ENCODE data around the gene HPD. TPM values are rescaled to one million over a fixed set of nuclear protein-coding genes. Genes with fewer than 3 reads are reported as not detected.

HPD gene
- total and polyA plus RNA-seq, 4 donors: 0.88 to 4.0 (median 1.2) TPM; not detected in 1

DNA sequence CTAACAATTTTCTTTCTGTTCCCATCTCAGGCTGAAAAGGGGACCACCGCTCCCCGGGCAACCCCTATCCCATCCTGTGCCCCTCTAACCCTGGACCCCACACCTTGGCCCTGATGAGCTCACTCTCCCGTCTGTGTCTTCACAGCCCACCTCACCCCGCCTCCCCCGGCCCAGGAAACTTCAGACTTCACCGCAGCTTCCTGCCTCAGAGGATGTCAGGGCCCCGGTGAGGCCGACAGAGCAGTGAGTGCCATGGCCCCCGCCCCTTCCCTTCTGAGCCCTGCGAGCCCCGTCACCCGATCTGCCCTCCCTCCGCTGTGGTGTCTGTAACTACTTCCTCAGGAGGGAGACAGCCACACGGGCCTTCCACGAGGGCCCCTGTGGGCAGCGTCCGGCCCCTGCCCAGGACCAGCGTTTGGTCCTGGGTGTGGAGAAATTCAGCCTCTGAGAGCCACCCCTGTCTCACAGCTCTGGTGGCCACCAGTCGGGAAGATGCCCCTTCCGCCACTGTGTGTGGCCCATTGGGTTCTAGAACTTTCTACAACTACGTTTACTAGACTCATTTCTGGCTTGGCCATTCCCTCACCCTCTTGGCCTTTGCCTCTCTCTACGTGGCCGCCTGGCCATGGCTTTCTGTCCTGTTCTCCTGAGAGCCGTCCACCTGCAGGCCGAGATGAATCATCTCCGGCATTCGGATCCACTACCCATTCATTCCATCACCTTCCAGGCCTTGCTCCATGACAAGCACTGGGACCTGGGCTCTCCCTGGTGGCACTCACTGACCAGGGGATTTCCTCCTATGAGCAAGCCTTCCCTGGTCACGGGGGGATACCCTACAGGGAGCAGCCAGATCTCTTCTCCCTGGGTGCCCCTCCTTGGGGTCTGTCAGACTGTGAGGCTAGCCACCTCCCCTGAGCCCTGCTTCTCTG, 68.6 kb downstream of the HPD start:
- Histone ChIP-seq H3K9me3 (ENCODE audit: control insufficient read depth in 4 of 4, insufficient read depth in 3 of 4, low read length in 3 of 4) (no peaks in the 10 kb centered on the region), H3K36me3 (ENCODE audit: control insufficient read depth in 4 of 4, insufficient read depth in 4 of 4, low read length in 4 of 4) (peaks cover 0 to 1% (median 0%) of the 10 kb centered on the region in 4 donors), H3K27me3 (ENCODE audit: control insufficient read depth in 3 of 3, insufficient read depth in 3 of 3, low read length in 2 of 3) (no peaks in the 10 kb centered on the region), H3K27ac (ENCODE audit: low read depth in 1 of 2, low read length in 1 of 2) (peak overlapping the region; percentile 25 to 83), H3K4me3 (no peak overlapping the region), H3K9ac (ENCODE audit: insufficient read depth in 1 of 2, low read length in 2 of 2) (no peak overlapping the region), H3K4me1 (ENCODE audit: control insufficient read depth in 5 of 5, insufficient read depth in 5 of 5, low read length in 5 of 5) (peaks cover 0 to 22% (median 7%) of the 10 kb centered on the region in 5 donors)
- no peak for ATAC-seq (ENCODE audit: insufficient read depth, low FRiP score)
- 27 to 44% methylated on average over 28 of the region's 28 CpGs for WGBS, 2 donors
- TF ChIP-seq, protein P1, sequence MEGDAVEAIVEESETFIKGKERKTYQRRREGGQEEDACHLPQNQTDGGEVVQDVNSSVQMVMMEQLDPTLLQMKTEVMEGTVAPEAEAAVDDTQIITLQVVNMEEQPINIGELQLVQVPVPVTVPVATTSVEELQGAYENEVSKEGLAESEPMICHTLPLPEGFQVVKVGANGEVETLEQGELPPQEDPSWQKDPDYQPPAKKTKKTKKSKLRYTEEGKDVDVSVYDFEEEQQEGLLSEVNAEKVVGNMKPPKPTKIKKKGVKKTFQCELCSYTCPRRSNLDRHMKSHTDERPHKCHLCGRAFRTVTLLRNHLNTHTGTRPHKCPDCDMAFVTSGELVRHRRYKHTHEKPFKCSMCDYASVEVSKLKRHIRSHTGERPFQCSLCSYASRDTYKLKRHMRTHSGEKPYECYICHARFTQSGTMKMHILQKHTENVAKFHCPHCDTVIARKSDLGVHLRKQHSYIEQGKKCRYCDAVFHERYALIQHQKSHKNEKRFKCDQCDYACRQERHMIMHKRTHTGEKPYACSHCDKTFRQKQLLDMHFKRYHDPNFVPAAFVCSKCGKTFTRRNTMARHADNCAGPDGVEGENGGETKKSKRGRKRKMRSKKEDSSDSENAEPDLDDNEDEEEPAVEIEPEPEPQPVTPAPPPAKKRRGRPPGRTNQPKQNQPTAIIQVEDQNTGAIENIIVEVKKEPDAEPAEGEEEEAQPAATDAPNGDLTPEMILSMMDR (IDR thresholded peaks at IDR 0.05; ENCODE audit: control extremely low read depth, extremely low read depth): no peak
- peak in 1 of 3 donors; percentile 50 for DNase-seq

Small RNAs within 50 kb of the gene (small RNA-seq; reads per million reads assigned to genes)
- gene AC069503.3 (ENCODE audit: low replicate concordance): not detected
- gene RF00017 (ENCODE audit: low replicate concordance): not detected
- gene RNU7-170P (ENCODE audit: low replicate concordance): not detected

Other genes starting within 250 kb of the HPD start
- gene ORAI1, start 232.3 kb downstream of the HPD start, total RNA-seq: 10 to 100 TPM; 17.1 to 33.7 TPM
- 10 to 100 TPM; 15.2 to 32.5 TPM for gene ORAI1, start 232.3 kb downstream of the HPD start, polyA plus RNA-seq
- 1 to 10 TPM; 2.4 to 5.8 TPM for gene MORN3, start 189.2 kb downstream of the HPD start, total RNA-seq
- 1 to 10 TPM; 2.8 to 3.2 TPM for gene MORN3, start 189.2 kb downstream of the HPD start, polyA plus RNA-seq
- gene TMEM120B, start 146.1 kb downstream of the HPD start, total RNA-seq: 10 to 100 TPM in 1 of 2 donors, 1 to 10 TPM in 1; 3.9 to 17.7 TPM
- 10 to 100 TPM in 1 of 2 donors, 1 to 10 TPM in 1; 5.6 to 10.5 TPM for gene TMEM120B, start 146.1 kb downstream of the HPD start, polyA plus RNA-seq
- 10 to 100 TPM; 33.2 to 34.7 TPM for gene RHOF, start 65.2 kb downstream of the HPD start, total RNA-seq
- 10 to 100 TPM; 15.1 to 16.5 TPM for gene RHOF, start 65.2 kb downstream of the HPD start, polyA plus RNA-seq
- 10 to 100 TPM; 12.4 to 28.1 TPM for gene SETD1B, start 54.9 kb downstream of the HPD start, total RNA-seq
- 1 to 10 TPM; 7.3 to 8.3 TPM for gene SETD1B, start 54.9 kb downstream of the HPD start, polyA plus RNA-seq
- 10 to 100 TPM; 52.4 to 72.8 TPM for gene PSMD9, start 29.9 kb upstream of the HPD start, total RNA-seq
- 100 to 1,000 TPM in 1 of 2 donors, 10 to 100 TPM in 1; 39.6 to 134 TPM for gene PSMD9, start 29.9 kb upstream of the HPD start, polyA plus RNA-seq
- gene CFAP251, start 59.7 kb upstream of the HPD start, total RNA-seq: 10 to 100 TPM; 24.0 to 35.4 TPM
- 1 to 10 TPM; 6.9 to 7.2 TPM for gene CFAP251, start 59.7 kb upstream of the HPD start, polyA plus RNA-seq
- 10 to 100 TPM; 13.2 to 21.2 TPM for gene BCL7A, start 163.0 kb upstream of the HPD start, total RNA-seq
- 1 to 10 TPM; 3.4 to 4.5 TPM for gene BCL7A, start 163.0 kb upstream of the HPD start, polyA plus RNA-seq
- 10 to 100 TPM; 47.0 to 58.8 TPM for gene MLXIP, start 219.9 kb upstream of the HPD start, total RNA-seq
- gene MLXIP, start 219.9 kb upstream of the HPD start, polyA plus RNA-seq: 10 to 100 TPM; 29.1 to 30.5 TPM

Measured in lung (tissue), 13 donors.